HCT116 (cell line): ENCODE data around the gene PFKM. TPM values are rescaled to one million over a fixed set of nuclear protein-coding genes. Genes with fewer than 3 reads are reported as not detected.

Source experiments
- ATAC-seq: fragments of 200-7000 bp; cut with Tn5 transposase; 2 replicates; pipeline ENCODE4 v1.9.1; 2020; ENCODE audit warnings: mild to moderate bottlenecking, moderate library complexity
- BruUV-seq: library from RNA; stranded (reverse); fragments of 400-500 nt; replicated peaks from 2 replicates; lab custom pipeline; 2021; lab: Mats Ljungman, UMichigan
- CTCF ChIA-PET: fragments of 300-600 bp; sonication (Branson Sonifier 250); formaldehyde crosslinking; loops from one replicate; lab custom pipeline; 2021; ENCODE audit warnings: antibody characterized with exemption; lab: Charles Lee
- POLR2A ChIA-PET: fragments of 300-600, 350-600 bp; sonication (Branson Sonifier 250); formaldehyde crosslinking; loops from one replicate; lab custom pipeline; 2021; ENCODE audit warnings: antibody characterized with exemption; lab: Charles Lee
- RAD21 ChIA-PET, 2 experiments: fragments of 300-600 bp; sonication (Branson Sonifier 250); formaldehyde crosslinking; loops; one replicate each; lab custom pipeline; 2023; ENCODE audit warnings: low total read pairs in 2 of 2; ENCODE audit not compliant: uncharacterized antibody in 2 of 2, unreplicated experiment in 2 of 2, low non-redundant PET in 1 of 2; lab: Charles Lee
- DNase-seq: peaks from one replicate; pipeline ENCODE4 v3.0.0-alpha.2; 2010; ENCODE audit warnings: low read depth, low spot score
- H2AFZ ChIP-seq: fragments of 200-600 bp; shearing (Covaris generic), sonication (generic); 2 replicates; pipeline ENCODE4 v1.6.1; 2017; ENCODE audit warnings: low read depth, mixed run types, mixed read lengths, antibody characterized with exemption, low read length; ENCODE audit not compliant: poor library complexity, severe bottlenecking
- H3K27ac ChIP-seq: 2 replicates; pipeline ENCODE4 v1.5.1; 2012; ENCODE audit warnings: low read depth, low read length
- H3K27me3 ChIP-seq: fragments of 200-600 bp; sonication (generic); 2 replicates; pipeline ENCODE4 v1.6.1; 2016; ENCODE audit warnings: mixed run types, low read length, mixed read lengths; ENCODE audit not compliant: insufficient read depth
- H3K36me3 ChIP-seq, 2 experiments: fragments of 200-500 bp in 1 of 2; fragments of 200-600 bp in 1 of 2; sonication (Bioruptor generic) in 1 of 2; sonication (generic) in 1 of 2; 2 replicates each; pipeline versions ENCODE4 v1.5.1 to v1.6.1; 2014 to 2016; ENCODE audit warnings: low read length in 2 of 2, inconsistent platforms in 1 of 2, mixed read lengths in 1 of 2, mixed run types in 1 of 2; ENCODE audit not compliant: insufficient read depth in 2 of 2, control insufficient read depth in 1 of 2
- H3K4me1 ChIP-seq, 2 experiments: fragments of 200-600 bp in 1 of 2; sonication (generic) in 1 of 2; 2 replicates each; pipeline versions ENCODE4 v1.5.1 to v1.6.1; 2012 to 2017; ENCODE audit warnings: low read length in 2 of 2, inconsistent platforms in 1 of 2, mild to moderate bottlenecking in 1 of 2, mixed read lengths in 1 of 2, mixed run types in 1 of 2, moderate library complexity in 1 of 2; ENCODE audit not compliant: insufficient read depth in 2 of 2, control insufficient read depth in 1 of 2
- H3K4me2 ChIP-seq: fragments of 200-600 bp; sonication (generic); 2 replicates; pipeline ENCODE4 v1.6.1; 2017; ENCODE audit warnings: mixed run types, low read length, mixed read lengths
- H3K4me3 ChIP-seq, 2 experiments: fragments of 200-600 bp in 1 of 2; sonication (generic) in 1 of 2; replicated peaks in 1 of 2; 2 replicates each; pipeline ENCODE4 v1.5.1; 2011 to 2016; ENCODE audit warnings: low read length in 2 of 2, control low read depth in 1 of 2, low read depth in 1 of 2, mild to moderate bottlenecking in 1 of 2, mixed read lengths in 1 of 2, mixed run types in 1 of 2
- H3K79me2 ChIP-seq: fragments of 200-600 bp; sonication (generic); 2 replicates; pipeline ENCODE4 v1.6.1; 2017; ENCODE audit warnings: mild to moderate bottlenecking, mixed run types, low read length, moderate library complexity, mixed read lengths; ENCODE audit not compliant: insufficient read depth
- H3K9ac ChIP-seq: fragments of 200-600 bp; sonication (generic); 2 replicates; pipeline ENCODE4 v1.6.1; 2016; ENCODE audit warnings: low read length, mixed read lengths
- H3K9me2 ChIP-seq: fragments of 200-600 bp; sonication (generic), shearing (Covaris generic); 2 replicates; pipeline ENCODE4 v1.6.1; 2017; ENCODE audit warnings: mixed run types, mild to moderate bottlenecking, moderate library complexity; ENCODE audit not compliant: insufficient read depth
- H3K9me3 ChIP-seq, 2 experiments: fragments of 200-500 bp in 1 of 2; fragments of 200-600 bp in 1 of 2; sonication (Bioruptor generic) in 1 of 2; sonication (generic) in 1 of 2; 2 replicates each; pipeline ENCODE4 v1.6.1; 2014 to 2017; ENCODE audit warnings: low read length in 2 of 2, mixed read lengths in 2 of 2, inconsistent platforms in 1 of 2, low read depth in 1 of 2, mild to moderate bottlenecking in 1 of 2, mixed run types in 1 of 2, moderate library complexity in 1 of 2; ENCODE audit not compliant: control insufficient read depth in 1 of 2, insufficient read depth in 1 of 2
- H4K20me1 ChIP-seq: fragments of 200-600 bp; sonication (generic), shearing (Covaris generic); 2 replicates; pipeline ENCODE4 v1.6.1; 2017; ENCODE audit warnings: mixed run types, mild to moderate bottlenecking, moderate library complexity; ENCODE audit not compliant: insufficient read depth
- ATF3 ChIP-seq: IDR thresholded peaks from 2 replicates; pipeline ENCODE4 v1.6.1; 2012
- CBX3 ChIP-seq: IDR thresholded peaks from 2 replicates; pipeline ENCODE4 v1.6.1; 2012; ENCODE audit warnings: low read depth
- CEBPB ChIP-seq: IDR thresholded peaks from 2 replicates; pipeline ENCODE4 v1.6.1; 2012; ENCODE audit warnings: low read depth
- CTCF ChIP-seq, 3 experiments: fragments of 200-600 bp in 1 of 3; sonication (generic) in 1 of 3; IDR thresholded peaks in 2 of 3; conservative IDR thresholded peaks in 1 of 3; 2 replicates each; pipeline ENCODE4 v1.5.1; 2012 to 2017; ENCODE audit warnings: low read depth in 2 of 3, low read length in 2 of 3, antibody characterized with exemption in 1 of 3, borderline replicate concordance in 1 of 3, control low read depth in 1 of 3, mild to moderate bottlenecking in 1 of 3, mixed read lengths in 1 of 3, mixed run types in 1 of 3, moderate library complexity in 1 of 3; ENCODE audit not compliant: insufficient read depth in 1 of 3
- EGR1 ChIP-seq: IDR thresholded peaks from 2 replicates; pipeline ENCODE4 v1.6.1; 2012; ENCODE audit warnings: low read depth
- ELF1 ChIP-seq: IDR thresholded peaks from 2 replicates; pipeline ENCODE4 v1.6.1; 2012; ENCODE audit warnings: low read depth, borderline replicate concordance
- EZH2 ChIP-seq: fragments of 200-600 bp; sonication (generic); IDR thresholded peaks from 2 replicates; pipeline ENCODE4 v1.6.1; 2017; ENCODE audit warnings: antibody characterized with exemption, mixed run types
- EZH2phosphoT487 ChIP-seq: fragments of 200-600 bp; IDR thresholded peaks from 2 replicates; pipeline ENCODE4 v1.6.1; 2018; ENCODE audit warnings: antibody characterized with exemption, borderline replicate concordance
- FOSL1 ChIP-seq: IDR thresholded peaks from 2 replicates; pipeline ENCODE4 v1.6.1; 2012; ENCODE audit warnings: low read depth
- JUND ChIP-seq: IDR thresholded peaks from 2 replicates; pipeline ENCODE4 v1.6.1; 2012
- MAX ChIP-seq: IDR thresholded peaks from 2 replicates; pipeline ENCODE4 v1.6.1; 2012
- POLR2AphosphoS5 ChIP-seq: IDR thresholded peaks from 2 replicates; pipeline ENCODE4 v1.6.1; 2011; ENCODE audit warnings: mild to moderate bottlenecking, low read depth, low read length, moderate library complexity
- RAD21 ChIP-seq: IDR thresholded peaks from 2 replicates; pipeline ENCODE4 v1.6.1; 2012; ENCODE audit warnings: low read depth, mild to moderate bottlenecking
- REST ChIP-seq: IDR thresholded peaks from 2 replicates; pipeline ENCODE4 v1.6.1; 2012; ENCODE audit warnings: low read depth
- SIN3A ChIP-seq: IDR thresholded peaks from 2 replicates; pipeline ENCODE4 v1.6.1; 2012; ENCODE audit warnings: low read depth
- SP1 ChIP-seq: IDR thresholded peaks from 2 replicates; pipeline ENCODE4 v1.6.1; 2012; ENCODE audit warnings: low read depth
- SRF ChIP-seq: IDR thresholded peaks from 2 replicates; pipeline ENCODE4 v1.6.1; 2012; ENCODE audit warnings: low read depth
- TCF7L2 ChIP-seq: IDR thresholded peaks from 2 replicates; pipeline ENCODE4 v1.7.0; 2011; ENCODE audit warnings: borderline replicate concordance, inconsistent platforms; ENCODE audit not compliant: insufficient read depth, insufficient read length; ENCODE audit errors: extremely low read depth
- ZBTB33 ChIP-seq: IDR thresholded peaks from 2 replicates; pipeline ENCODE4 v1.6.1; 2011; ENCODE audit warnings: mild to moderate bottlenecking, low read length, moderate library complexity; ENCODE audit not compliant: insufficient replicate concordance; ENCODE audit errors: extremely low read depth
- ZNF274 ChIP-seq: fragments of 200-500 bp; sonication (Bioruptor generic); IDR thresholded peaks from 2 replicates; pipeline ENCODE4 v1.6.1; 2014; ENCODE audit warnings: mild to moderate bottlenecking, low read depth, low read length, inconsistent platforms
- intact Hi-C: fragments of 100-400 bp; cut with micrococcal nuclease; formaldehyde crosslinking; loops from 2 replicates; pipeline ENCODE4 v1.10.0; 2022
- total RNA-seq: library from RNA; stranded (reverse); gene quantifications from one replicate; pipeline ENCODE4 v1.2.1, GENCODE V29; 2021; ENCODE audit not compliant: unreplicated experiment

Gene PFKM
- total RNA-seq, 1 experiment from 2014 or later: 144 TPM

- TF ChIP-seq REST (no peak), CBX3 (no peak), EGR1 (no peak), FOSL1 (no peak), CEBPB (no peak), JUND (no peak), ZBTB33 (no peak), SP1 (no peak), CTCF (IDR thresholded peaks at IDR 0.05 in 2 of 3, conservative IDR thresholded peaks at IDR 0.05 in 1 of 3; ENCODE audit: borderline replicate concordance in 1 of 3, insufficient read depth in 1 of 3, low read depth in 2 of 3, low read length in 2 of 3) (no peak), RAD21 (no peak), SRF (no peak), ATF3 (no peak), EZH2phosphoT487 (no peak), EZH2 (no peak), POLR2AphosphoS5 (no peak), SIN3A (no peak), ZNF274 (no peak), TCF7L2 (no peak), ELF1 (no peak), MAX (no peak)
- POLR2A ChIA-PET: no interaction called here
- H3K9me3 ChIP-seq: no peaks in the 10 kb centered on the region
- no peaks in the 10 kb centered on the region for H3K36me3 ChIP-seq
- intact Hi-C loops: loop anchor here (10.0 kb wide), 2 partner anchors 218 to 448 kb away; no protein-coding TSS in a partner anchor
- no peak overlapping the region for H3K4me3 ChIP-seq
- H3K9ac ChIP-seq: no peak overlapping the region
- H3K9me2 ChIP-seq: no peaks in the 10 kb centered on the region
- BruUV-seq: no TSS peak
- no peaks in the 10 kb centered on the region for H3K79me2 ChIP-seq
- H2AFZ ChIP-seq: no peak overlapping the region
- H4K20me1 ChIP-seq: no peaks in the 10 kb centered on the region
- CTCF ChIA-PET: interaction anchor here (1.3 to 1.6 kb wide), 3 partner anchors 26 to 456 kb away, joined by 3 to 4 read pairs (median 3); partner anchors contain the start of gene TMEM106C
- H3K27ac ChIP-seq: no peak overlapping the region
- DNase-seq (no peak), ATAC-seq (no peak)
- RAD21 ChIA-PET: no interaction called here
- H3K4me2 ChIP-seq: no peak overlapping the region
- H3K27me3 ChIP-seq: no peaks in the 10 kb centered on the region
- H3K4me1 ChIP-seq: peaks cover 0 to under 1% of the 10 kb centered on the region in 2 experiments; a peak in 3 of 4 replicates
Measured at GRCh38 chr12:48163150-48163747, 44.1 kb downstream of the PFKM start.
